22Rv1 (cell line): ENCODE results near the gene AVPI1.
"Not testable (repeated sequence)": the region's sequence is repeated elsewhere in the genome, so short reads cannot be mapped to it uniquely, and the experiment has no call there.

Experiments
- H3K27ac ChIP-seq: fragments of 450-650 bp; 2 replicates; pipeline ENCODE4 v1.5.1; 2017
- ZFX ChIP-seq: fragments of 450-650 bp; IDR thresholded peaks from 2 replicates; pipeline ENCODE4 v1.6.1; 2017; ENCODE audit warnings: antibody characterized with exemption, borderline replicate concordance
- TF ChIP-seq, protein P1 (sequence below): fragments of 450-650 bp; IDR thresholded peaks from 2 replicates; pipeline ENCODE4 v1.5.1; 2017; ENCODE audit warnings: mild to moderate bottlenecking

The AVPI1 gene

DNA sequence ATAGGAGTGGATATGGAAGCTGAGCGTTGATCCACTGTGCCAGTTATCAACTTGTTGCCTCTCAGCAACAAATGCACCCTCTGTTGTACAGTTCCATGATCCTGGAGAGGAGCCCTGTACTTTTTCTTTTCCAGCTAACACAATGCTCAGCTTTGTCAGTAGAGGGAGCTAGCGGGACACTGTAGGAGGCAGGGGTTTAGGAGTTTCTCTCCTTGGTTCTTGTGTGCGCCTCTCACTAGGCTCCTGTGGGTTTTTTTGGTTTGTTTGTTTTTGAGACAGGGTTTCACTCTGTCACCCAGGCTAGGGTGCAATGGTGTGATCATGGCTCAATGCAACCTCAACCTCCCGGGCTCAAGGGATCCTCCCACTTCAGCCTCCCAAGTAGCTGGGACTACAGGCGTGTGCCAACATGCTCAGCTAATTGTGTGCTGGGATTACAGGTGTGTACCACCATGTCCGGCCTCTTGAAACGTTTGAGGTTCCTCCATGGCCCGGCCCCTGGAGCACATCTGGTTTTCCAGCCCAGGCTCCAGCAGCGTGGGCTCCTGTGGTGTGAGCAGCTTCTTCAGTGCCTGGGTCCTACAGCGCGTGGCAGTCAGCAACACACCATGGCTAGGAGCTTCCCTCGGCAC lies 14.5 kb upstream of the AVPI1 start:
- no peak for TF ChIP-seq ZFX
- TF ChIP-seq, protein P1, sequence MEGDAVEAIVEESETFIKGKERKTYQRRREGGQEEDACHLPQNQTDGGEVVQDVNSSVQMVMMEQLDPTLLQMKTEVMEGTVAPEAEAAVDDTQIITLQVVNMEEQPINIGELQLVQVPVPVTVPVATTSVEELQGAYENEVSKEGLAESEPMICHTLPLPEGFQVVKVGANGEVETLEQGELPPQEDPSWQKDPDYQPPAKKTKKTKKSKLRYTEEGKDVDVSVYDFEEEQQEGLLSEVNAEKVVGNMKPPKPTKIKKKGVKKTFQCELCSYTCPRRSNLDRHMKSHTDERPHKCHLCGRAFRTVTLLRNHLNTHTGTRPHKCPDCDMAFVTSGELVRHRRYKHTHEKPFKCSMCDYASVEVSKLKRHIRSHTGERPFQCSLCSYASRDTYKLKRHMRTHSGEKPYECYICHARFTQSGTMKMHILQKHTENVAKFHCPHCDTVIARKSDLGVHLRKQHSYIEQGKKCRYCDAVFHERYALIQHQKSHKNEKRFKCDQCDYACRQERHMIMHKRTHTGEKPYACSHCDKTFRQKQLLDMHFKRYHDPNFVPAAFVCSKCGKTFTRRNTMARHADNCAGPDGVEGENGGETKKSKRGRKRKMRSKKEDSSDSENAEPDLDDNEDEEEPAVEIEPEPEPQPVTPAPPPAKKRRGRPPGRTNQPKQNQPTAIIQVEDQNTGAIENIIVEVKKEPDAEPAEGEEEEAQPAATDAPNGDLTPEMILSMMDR: peak; percentile 96
- no peak overlapping the region for H3K27ac ChIP-seq

GRCh38 chr10:97698072-97698655 lies 11.1 kb upstream of the AVPI1 start:
- H3K27ac ChIP-seq: not testable (repeated sequence)

DNA sequence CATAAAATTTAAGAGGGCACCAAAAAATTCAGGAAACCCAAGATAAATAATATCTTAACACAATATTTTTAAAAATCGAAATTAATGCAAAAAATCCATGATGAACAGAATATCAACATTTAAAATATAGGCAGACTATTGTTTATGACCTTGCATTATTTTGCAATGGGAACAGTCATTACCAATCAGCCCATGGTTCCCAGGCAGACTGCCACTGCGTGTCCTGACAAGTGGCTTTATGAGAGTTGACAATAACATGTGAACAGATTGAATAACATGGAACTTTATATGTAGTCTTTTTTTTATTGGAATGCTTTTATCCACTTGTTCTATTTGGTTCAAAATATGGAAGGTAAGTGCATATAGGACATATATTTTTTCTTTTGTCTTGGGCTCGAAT lies 3.1 kb upstream of the AVPI1 start:
- H3K27ac ChIP-seq: no peak overlapping the region

DNA sequence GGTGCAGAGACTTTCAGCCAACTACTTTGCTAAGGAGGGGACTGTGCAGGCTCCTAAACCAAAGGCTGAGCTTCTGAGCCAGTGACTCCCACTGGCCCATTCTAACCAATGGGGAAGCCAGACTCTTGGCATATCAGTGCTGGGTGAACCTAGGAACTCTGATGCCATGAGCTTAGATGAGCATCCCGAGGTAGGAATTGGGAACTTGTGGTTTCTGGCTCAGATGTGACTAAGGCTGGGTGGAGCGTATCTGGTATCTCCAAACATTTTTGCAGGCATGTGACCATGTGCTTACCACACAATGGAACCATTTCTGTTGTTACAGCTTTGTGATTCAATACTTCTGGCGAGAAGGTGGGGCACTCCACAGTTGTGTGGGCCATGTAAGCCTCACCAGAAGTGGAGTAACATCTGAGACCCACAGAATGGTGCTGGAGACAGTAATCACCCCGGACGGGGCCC lies 2.5 kb upstream of the AVPI1 start:
- H3K27ac ChIP-seq: no peak overlapping the region
- no peak for TF ChIP-seq ZFX
- TF ChIP-seq, protein P1: no peak

More for the DNA sequence above, 3.1 kb upstream of the AVPI1 start:
- TF ChIP-seq, protein P1: no peak
- TF ChIP-seq ZFX: no peak

- peak overlapping the region; percentile 61 for H3K27ac ChIP-seq
- TF ChIP-seq, protein P1: no peak
- TF ChIP-seq ZFX: no peak
Observed at GRCh38 chr10:97687785-97688781, 1.0 kb upstream of the AVPI1 start.

GRCh38 chr10:97686301-97686961 lies 610 bp downstream of the AVPI1 start:
- no peak for TF ChIP-seq ZFX
- TF ChIP-seq, protein P1: no peak
- H3K27ac ChIP-seq: no peak overlapping the region

DNA sequence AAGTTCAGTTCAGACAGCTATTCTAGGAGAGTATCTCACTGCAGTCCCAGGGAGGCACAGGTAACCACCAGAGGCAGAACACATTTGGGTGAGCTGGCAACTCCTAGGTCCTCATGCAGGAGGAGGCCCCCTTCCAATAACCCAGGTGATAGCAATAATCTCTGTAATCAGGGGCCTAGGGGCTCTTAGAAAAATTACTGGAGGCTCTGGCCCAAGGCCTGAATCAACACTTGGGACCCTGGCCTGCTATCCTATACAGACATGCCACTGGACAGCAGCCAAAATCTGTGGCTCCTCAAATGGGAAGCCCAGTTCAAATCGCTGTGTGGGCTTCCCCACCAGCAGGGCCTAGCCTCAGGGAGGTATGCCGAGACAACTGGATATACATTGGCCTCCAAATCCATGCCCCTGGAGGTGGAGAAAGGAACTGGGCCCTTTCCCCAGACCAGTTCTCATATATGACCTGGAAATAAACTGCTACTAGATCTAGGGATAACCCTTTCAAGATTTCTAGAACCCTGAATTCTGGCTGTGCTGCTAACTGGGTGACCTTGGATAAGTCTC lies 1.6 kb downstream of the AVPI1 start:
- H3K27ac ChIP-seq: no peak overlapping the region
- TF ChIP-seq ZFX: no peak
- TF ChIP-seq, protein P1: 0 out of 2 replicates have a peak, but pooled peaks have one; percentile 10
